PC-3 (cell line): ENCODE data around the gene DNAH1. TPM values are rescaled to one million over a fixed set of nuclear protein-coding genes. Genes with fewer than 3 reads are reported as not detected.

Experiments used
- ATAC-seq: fragments of 200-7000 bp; cut with Tn5 transposase; 2 replicates; pipeline ENCODE4 v1.9.1; 2020; ENCODE audit warnings: mild to moderate bottlenecking, moderate library complexity
- BruUV-seq: library from RNA; stranded (reverse); fragments of 400-500 nt; replicated peaks from 2 replicates; lab custom pipeline; 2021; lab: Mats Ljungman, UMichigan
- CTCF ChIA-PET: fragments of 300-600 bp; sonication (Branson Sonifier 250); formaldehyde crosslinking; loops from one replicate; lab custom pipeline; 2022; ENCODE audit warnings: antibody characterized with exemption; lab: Charles Lee
- POLR2A ChIA-PET: fragments of 300-600 bp; sonication (Branson Sonifier 250); formaldehyde crosslinking; loops from one replicate; lab custom pipeline; 2022; ENCODE audit warnings: antibody characterized with exemption; ENCODE audit not compliant: unreplicated experiment; lab: Charles Lee
- DNase-seq: peaks from one replicate; pipeline ENCODE4 v3.0.0-alpha.2; 2015
- H2AFZ ChIP-seq: fragments of 300-600 bp; sonication (generic); 2 replicates; pipeline ENCODE4 v1.6.0; 2016; ENCODE audit warnings: antibody characterized with exemption, low read length
- H3F3A ChIP-seq: fragments of 300-600 bp; sonication (generic); one replicate; pipeline ENCODE4 v1.6.0; 2017; ENCODE audit warnings: antibody characterized with exemption, low read length, control low read depth, mild to moderate bottlenecking; ENCODE audit not compliant: unreplicated experiment
- H3K27ac ChIP-seq: fragments of 300-600 bp; sonication (generic); 2 replicates; pipeline ENCODE4 v1.5.1; 2016; ENCODE audit warnings: mild to moderate bottlenecking, low read length
- H3K27me3 ChIP-seq: fragments of 300-600 bp; sonication (generic); 2 replicates; pipeline ENCODE4 v1.6.1; 2016; ENCODE audit warnings: low read length, mixed read lengths
- H3K36me3 ChIP-seq: fragments of 300-600 bp; sonication (generic); 2 replicates; pipeline ENCODE4 v1.6.1; 2016; ENCODE audit warnings: low read depth, mixed run types, low read length, mixed read lengths
- H3K4me1 ChIP-seq: fragments of 300-600 bp; sonication (generic); 2 replicates; pipeline ENCODE4 v1.5.1; 2016; ENCODE audit warnings: low read length; ENCODE audit not compliant: insufficient read depth
- H3K4me2 ChIP-seq: fragments of 300-600 bp; sonication (generic); 2 replicates; pipeline ENCODE4 v1.6.0; 2016; ENCODE audit warnings: low read length
- H3K4me3 ChIP-seq: fragments of 300-600 bp; sonication (generic); 2 replicates; pipeline ENCODE4 v1.5.1; 2016; ENCODE audit warnings: mild to moderate bottlenecking, low read length, mixed read lengths
- H3K79me2 ChIP-seq: fragments of 300-600 bp; sonication (generic); 2 replicates; pipeline ENCODE4 v1.6.1; 2017; ENCODE audit warnings: low read length, mixed read lengths
- H3K9ac ChIP-seq: fragments of 300-600 bp; sonication (generic); 2 replicates; pipeline ENCODE4 v1.6.0; 2016; ENCODE audit warnings: mild to moderate bottlenecking, low read length
- H3K9me2 ChIP-seq: fragments of 300-600 bp; sonication (generic); replicated peaks from 2 replicates; pipeline ENCODE4 v1.6.1; 2016; ENCODE audit warnings: mixed run types, low read length, mixed read lengths
- H3K9me3 ChIP-seq: fragments of 300-600 bp; sonication (generic); 2 replicates; pipeline ENCODE4 v1.6.1; 2016; ENCODE audit warnings: low read length, mixed read lengths
- H4K20me1 ChIP-seq: fragments of 300-600 bp; sonication (generic); 2 replicates; pipeline ENCODE4 v1.6.1; 2016; ENCODE audit warnings: low read length, mixed read lengths
- CTCF ChIP-seq: fragments of 300-600 bp; sonication (generic); conservative IDR thresholded peaks from 2 replicates; pipeline ENCODE4 v1.5.1; 2017; ENCODE audit warnings: antibody characterized with exemption, low read depth, mild to moderate bottlenecking, low read length
- EZH2 ChIP-seq: fragments of 300-600 bp; sonication (generic); IDR thresholded peaks from one replicate; pipeline ENCODE4 v1.6.1; 2017; ENCODE audit warnings: antibody characterized with exemption, mild to moderate bottlenecking, low read length; ENCODE audit not compliant: unreplicated experiment
- EZH2phosphoT487 ChIP-seq: fragments of 300-600 bp; sonication (generic); IDR thresholded peaks from 2 replicates; pipeline ENCODE4 v1.6.1; 2018; ENCODE audit warnings: mild to moderate bottlenecking, antibody characterized with exemption, low read length, borderline replicate concordance
- intact Hi-C: fragments of 100-400 bp; cut with micrococcal nuclease; formaldehyde crosslinking; loops from 2 replicates; pipeline ENCODE4 v1.9.0; 2023
- total RNA-seq: library from RNA; depleted of rRNA; stranded (reverse); fragments of >200 nt; gene quantifications from 2 replicates; pipeline ENCODE4 v1.2.3, GENCODE V29; 2014

Gene DNAH1
- total RNA-seq, 1 experiment from 2014 or later = 2.2 TPM

GRCh38 chr3:52310861-52311575, 5.1 kb upstream of the DNAH1 start:
- intact Hi-C loops = no loop called here
- no peak overlapping the region for H3K27ac ChIP-seq
- no TSS peak for BruUV-seq

GRCh38 chr3:52311576-52312119, 4.5 kb upstream of the DNAH1 start:
- POLR2A ChIA-PET = no interaction called here
- H3K4me1 ChIP-seq = peaks cover 10% of the 10 kb centered on the region
- no TSS peak for BruUV-seq
- H3K36me3 ChIP-seq = no peaks in the 10 kb centered on the region
- intact Hi-C loops = no loop called here
- no peak overlapping the region for H3K4me2 ChIP-seq
- no peak overlapping the region for H3K27ac ChIP-seq
- DNase-seq (no peak), ATAC-seq (no peak)
- no peak overlapping the region for H3K4me3 ChIP-seq
- no peaks in the 10 kb centered on the region for H3K79me2 ChIP-seq
- CTCF ChIA-PET = no interaction called here
- H3K9me3 ChIP-seq = no peaks in the 10 kb centered on the region
- H2AFZ ChIP-seq = no peak overlapping the region
- no peaks in the 10 kb centered on the region for H4K20me1 ChIP-seq
- H3K9ac ChIP-seq = no peak overlapping the region
- no peaks in the 10 kb centered on the region for H3F3A ChIP-seq
- no peaks in the 10 kb centered on the region for H3K27me3 ChIP-seq
- no peak for TF ChIP-seq CTCF
- TF ChIP-seq EZH2 = no peak
- TF ChIP-seq EZH2phosphoT487 = no peak
- no peaks in the 10 kb centered on the region for H3K9me2 ChIP-seq

More at GRCh38 chr3:52310861-52311575, 5.1 kb upstream of the DNAH1 start:
- H3K9ac ChIP-seq = no peak overlapping the region
- H3K4me2 ChIP-seq = no peak overlapping the region
- CTCF ChIA-PET = no interaction called here
- H3K79me2 ChIP-seq = no peaks in the 10 kb centered on the region
- no peaks in the 10 kb centered on the region for H3K27me3 ChIP-seq
- peaks cover 10% of the 10 kb centered on the region for H3K4me1 ChIP-seq
- POLR2A ChIA-PET = no interaction called here
- H3K4me3 ChIP-seq = no peak overlapping the region
- H3K9me2 ChIP-seq = no peaks in the 10 kb centered on the region
- H4K20me1 ChIP-seq = no peaks in the 10 kb centered on the region
- TF ChIP-seq EZH2 (no peak), CTCF (no peak), EZH2phosphoT487 (no peak)
- DNase-seq (no peak), ATAC-seq (no peak)
- no peaks in the 10 kb centered on the region for H3K9me3 ChIP-seq
- no peak overlapping the region for H2AFZ ChIP-seq
- H3F3A ChIP-seq = no peaks in the 10 kb centered on the region
- no peaks in the 10 kb centered on the region for H3K36me3 ChIP-seq

- no peaks in the 10 kb centered on the region for H3K9me2 ChIP-seq
- no peaks in the 10 kb centered on the region for H3K27me3 ChIP-seq
- ChIA-PET POLR2A (no interaction called here), CTCF (no interaction called here)
- no peak overlapping the region for H3K27ac ChIP-seq
- TF ChIP-seq EZH2 (no peak), EZH2phosphoT487 (no peak), CTCF (no peak)
- no peak overlapping the region for H2AFZ ChIP-seq
- no peak overlapping the region for H3K9ac ChIP-seq
- no peaks in the 10 kb centered on the region for H4K20me1 ChIP-seq
- no peak for DNase-seq
- no peak overlapping the region for H3K4me3 ChIP-seq
- intact Hi-C loops = no loop called here
- ATAC-seq = no peak
- no peaks in the 10 kb centered on the region for H3K79me2 ChIP-seq
- H3K9me3 ChIP-seq = no peaks in the 10 kb centered on the region
- H3K4me1 ChIP-seq = peaks cover 10% of the 10 kb centered on the region
- H3K4me2 ChIP-seq = no peak overlapping the region
- H3K36me3 ChIP-seq = no peaks in the 10 kb centered on the region
- no peaks in the 10 kb centered on the region for H3F3A ChIP-seq
- BruUV-seq = no TSS peak
These were observed 2.8 kb upstream of the DNAH1 start for GRCh38 chr3:52313188-52313773.
